GM19328 (cell line): ENCODE data around the gene XRCC3.
A peak's percentile ranks its signal among the peaks of the same experiment; 100 is the strongest.

Experiments used
- ATAC-seq: cut with Tn5 transposase; IDR thresholded peaks from one replicate; pipeline ENCODE4 v1.9.1; 2021; ENCODE audit warnings: mild to moderate bottlenecking, moderate library complexity; ENCODE audit not compliant: unreplicated experiment

XRCC3 gene

GRCh38 chr14:103696070-103696402, 19.2 kb downstream of the XRCC3 start:
- no peak for ATAC-seq

- no peak for ATAC-seq
Observed at GRCh38 chr14:103695296-103696069, 19.8 kb downstream of the XRCC3 start.

- ATAC-seq, result no peak
Observed at GRCh38 chr14:103694572-103695026, 20.7 kb downstream of the XRCC3 start.

- no peak for ATAC-seq
Observed at GRCh38 chr14:103693515-103693914, 21.7 kb downstream of the XRCC3 start.

GRCh38 chr14:103692871-103693270, 22.4 kb downstream of the XRCC3 start:
- no peak for ATAC-seq

- ATAC-seq, result peak; percentile 14
Observed at GRCh38 chr14:103692159-103692558, 23.1 kb downstream of the XRCC3 start.

GRCh38 chr14:103691655-103692054, 23.6 kb downstream of the XRCC3 start:
- ATAC-seq, result peak; percentile 64

- no peak for ATAC-seq
Observed at GRCh38 chr14:103690332-103690731, 24.9 kb downstream of the XRCC3 start.

- ATAC-seq, result no peak
Observed at GRCh38 chr14:103688906-103689902, 26.0 kb downstream of the XRCC3 start.

- no peak for ATAC-seq
Observed at GRCh38 chr14:103688441-103688840, 26.8 kb downstream of the XRCC3 start.

- no peak for ATAC-seq
Observed at GRCh38 chr14:103687712-103688111, 27.5 kb downstream of the XRCC3 start.

GRCh38 chr14:103686831-103687485, 28.3 kb downstream of the XRCC3 start:
- no peak for ATAC-seq

- no peak for ATAC-seq
Observed at GRCh38 chr14:103685276-103686211, 29.7 kb downstream of the XRCC3 start.

GRCh38 chr14:103684871-103685270, 30.4 kb downstream of the XRCC3 start:
- ATAC-seq, result no peak

- ATAC-seq, result no peak
Observed at GRCh38 chr14:103684471-103684870, 30.8 kb downstream of the XRCC3 start.

GRCh38 chr14:103683139-103683538, 32.1 kb downstream of the XRCC3 start:
- ATAC-seq, result no peak

- no peak for ATAC-seq
Observed at GRCh38 chr14:103680491-103681231, 34.6 kb downstream of the XRCC3 start.

- ATAC-seq, result peak; percentile 76
Observed at GRCh38 chr14:103679351-103679750, 35.9 kb downstream of the XRCC3 start.

- ATAC-seq, result no peak
Observed at GRCh38 chr14:103676881-103677675, 38.2 kb downstream of the XRCC3 start.
